Motor neuron (in vitro differentiated cells): Measurements from ENCODE around the gene NUDT13. TPM values are rescaled to one million over a fixed set of nuclear protein-coding genes. Genes with fewer than 3 reads are reported as not detected.

Source experiments
- total RNA-seq, 8 experiments: library from RNA; unstranded; fragments of 300-600 nt; gene quantifications; 2 replicates each; pipeline versions ENCODE4 v1.2.3 to v1.2.4, GENCODE V29; 2022

Gene NUDT13
- total RNA-seq, 8 experiments from 2014 or later, result 0.60 to 9.2 (median 1.3) TPM

Other genes with a start within 250 kb of the NUDT13 start
- under 1 TPM in 3 of 8 experiments, not detected in 5; 0.08 to 0.24 (median 0.10) TPM for gene OIT3, start 216.7 kb upstream of the NUDT13 start, total RNA-seq
- under 1 TPM in 3 of 8 experiments, not detected in 5; 0.24 to 0.49 (median 0.33) TPM for gene PLA2G12B, start 155.6 kb upstream of the NUDT13 start, total RNA-seq
- gene P4HA1, start 13.6 kb upstream of the NUDT13 start, total RNA-seq, result 100 to 1,000 TPM in 4 of 8 experiments, 10 to 100 TPM in 4; 12.8 to 163 (median 82.2) TPM
- gene ECD, start 57.6 kb downstream of the NUDT13 start, total RNA-seq, result 10 to 100 TPM; 20.1 to 39.9 (median 25.1) TPM
- gene FAM149B1, start 57.7 kb downstream of the NUDT13 start, total RNA-seq, result 10 to 100 TPM; 14.5 to 32.5 (median 22.6) TPM
- 10 to 100 TPM; 12.7 to 50.9 (median 26.8) TPM for gene DNAJC9, start 136.8 kb downstream of the NUDT13 start, total RNA-seq
- 10 to 100 TPM; 38.8 to 82.3 (median 69.4) TPM for gene MRPS16, start 142.2 kb downstream of the NUDT13 start, total RNA-seq
- 10 to 100 TPM in 1 of 8 experiments, 1 to 10 TPM in 6, under 1 TPM in 1; 0.71 to 16.6 (median 2.0) TPM for gene CFAP70, start 248.4 kb downstream of the NUDT13 start, total RNA-seq